ENCODE results near the gene EMC9.
"Not testable (repeated sequence)": the region's sequence is repeated elsewhere in the genome, so short reads cannot be mapped to it uniquely, and the experiment has no call there.

Gene EMC9

DNA sequence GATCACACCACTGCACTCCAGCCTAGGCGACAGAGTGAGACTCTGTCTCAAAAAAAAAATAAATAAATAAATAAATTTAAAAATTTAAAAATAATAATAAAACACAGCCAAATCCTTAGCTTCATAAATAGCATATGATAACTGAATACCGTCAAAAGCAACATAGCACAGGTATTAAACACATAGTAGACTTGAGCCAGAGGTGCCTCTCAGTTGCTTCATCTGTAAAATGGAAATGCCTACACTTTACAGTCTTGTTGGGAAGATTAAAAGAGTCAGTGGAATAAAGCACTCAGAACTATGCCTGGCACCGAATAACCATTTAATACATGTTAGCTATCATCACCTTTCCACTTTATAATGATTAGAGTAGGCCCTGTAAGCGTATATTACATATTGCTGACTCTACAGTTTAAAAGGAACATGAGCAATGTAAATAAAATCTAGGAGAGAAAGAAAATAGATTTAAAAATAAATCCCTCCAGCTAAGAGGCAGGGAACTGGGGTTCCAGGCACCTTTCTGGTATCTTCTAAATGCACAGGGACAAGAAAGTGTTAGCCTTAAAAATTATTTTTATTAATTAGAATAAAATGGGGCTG is 34.6 kb downstream of the EMC9 start:
- no peak for DNase-seq (ENCODE audit: low read depth)
- no peak overlapping the region for H3K4me3 ChIP-seq (ENCODE audit: low read length)
- TF ChIP-seq, protein P1, sequence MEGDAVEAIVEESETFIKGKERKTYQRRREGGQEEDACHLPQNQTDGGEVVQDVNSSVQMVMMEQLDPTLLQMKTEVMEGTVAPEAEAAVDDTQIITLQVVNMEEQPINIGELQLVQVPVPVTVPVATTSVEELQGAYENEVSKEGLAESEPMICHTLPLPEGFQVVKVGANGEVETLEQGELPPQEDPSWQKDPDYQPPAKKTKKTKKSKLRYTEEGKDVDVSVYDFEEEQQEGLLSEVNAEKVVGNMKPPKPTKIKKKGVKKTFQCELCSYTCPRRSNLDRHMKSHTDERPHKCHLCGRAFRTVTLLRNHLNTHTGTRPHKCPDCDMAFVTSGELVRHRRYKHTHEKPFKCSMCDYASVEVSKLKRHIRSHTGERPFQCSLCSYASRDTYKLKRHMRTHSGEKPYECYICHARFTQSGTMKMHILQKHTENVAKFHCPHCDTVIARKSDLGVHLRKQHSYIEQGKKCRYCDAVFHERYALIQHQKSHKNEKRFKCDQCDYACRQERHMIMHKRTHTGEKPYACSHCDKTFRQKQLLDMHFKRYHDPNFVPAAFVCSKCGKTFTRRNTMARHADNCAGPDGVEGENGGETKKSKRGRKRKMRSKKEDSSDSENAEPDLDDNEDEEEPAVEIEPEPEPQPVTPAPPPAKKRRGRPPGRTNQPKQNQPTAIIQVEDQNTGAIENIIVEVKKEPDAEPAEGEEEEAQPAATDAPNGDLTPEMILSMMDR (conservative IDR thresholded peaks at IDR 0.05; ENCODE audit: low read length) = no peak

GRCh38 chr14:24105609-24106239 is 35.7 kb downstream of the EMC9 start:
- H3K4me3 ChIP-seq (ENCODE audit: low read length); DNase-seq (ENCODE audit: low read depth): not testable (repeated sequence)

DNA sequence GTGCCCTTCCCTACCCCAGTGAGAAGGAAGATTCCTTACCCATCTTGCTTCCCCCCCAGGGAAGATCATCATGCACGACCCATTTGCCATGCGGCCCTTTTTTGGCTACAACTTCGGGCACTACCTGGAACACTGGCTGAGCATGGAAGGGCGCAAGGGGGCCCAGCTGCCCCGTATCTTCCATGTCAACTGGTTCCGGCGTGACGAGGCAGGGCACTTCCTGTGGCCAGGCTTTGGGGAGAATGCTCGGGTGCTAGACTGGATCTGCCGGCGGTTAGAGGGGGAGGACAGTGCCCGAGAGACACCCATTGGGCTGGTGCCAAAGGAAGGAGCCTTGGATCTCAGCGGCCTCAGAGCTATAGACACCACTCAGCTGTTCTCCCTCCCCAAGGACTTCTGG is 37.9 kb downstream of the EMC9 start:
- TF ChIP-seq, protein P1 (conservative IDR thresholded peaks at IDR 0.05; ENCODE audit: low read length) = no peak

GRCh38 chr14:24102357-24103048 is 38.9 kb downstream of the EMC9 start:
- DNase-seq (ENCODE audit: low read depth) = no peak
- H3K4me3 ChIP-seq (ENCODE audit: low read length) = no peak overlapping the region
- TF ChIP-seq, protein P1 (conservative IDR thresholded peaks at IDR 0.05; ENCODE audit: low read length) = no peak

More for the DNA sequence above, 37.9 kb downstream of the EMC9 start:
- H3K4me3 ChIP-seq (ENCODE audit: low read length) = no peak overlapping the region
- DNase-seq (ENCODE audit: low read depth) = no peak

DNA sequence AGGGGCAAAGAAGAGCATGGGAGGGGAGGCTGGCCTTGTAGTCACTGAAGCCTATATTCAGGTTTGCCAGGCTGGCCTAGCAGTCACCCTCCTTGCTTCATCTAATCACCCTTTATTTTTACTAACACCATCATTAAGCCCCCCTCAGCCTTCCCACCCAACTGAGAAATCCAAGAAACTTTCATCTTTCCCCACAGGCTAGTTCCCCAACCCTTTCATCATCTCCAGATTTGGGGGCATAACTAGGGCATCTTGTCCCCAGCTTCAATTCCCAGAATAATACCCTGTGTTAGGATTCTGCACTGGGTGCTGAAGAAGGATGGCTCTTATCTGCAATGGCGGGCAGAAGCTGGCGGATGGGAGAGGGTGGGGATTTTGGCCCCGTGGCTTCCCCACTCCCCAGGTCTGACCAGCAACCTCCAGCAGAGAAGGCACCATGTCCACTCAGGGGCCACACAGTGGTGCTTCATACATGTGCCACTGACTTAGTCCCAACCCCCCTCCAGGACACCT is 40.4 kb downstream of the EMC9 start:
- H3K4me3 ChIP-seq (ENCODE audit: low read length) = no peak overlapping the region
- TF ChIP-seq, protein P1 (conservative IDR thresholded peaks at IDR 0.05; ENCODE audit: low read length) = no peak

GRCh38 chr14:24100197-24100981 is 41.0 kb downstream of the EMC9 start:
- TF ChIP-seq, protein P1 (conservative IDR thresholded peaks at IDR 0.05; ENCODE audit: low read length) = no peak
- H3K4me3 ChIP-seq (ENCODE audit: low read length) = no peak overlapping the region
- no peak for DNase-seq (ENCODE audit: low read depth)

More for the DNA sequence above, 40.4 kb downstream of the EMC9 start:
- no peak for DNase-seq (ENCODE audit: low read depth)
